ENCODE data around the gene IPMK. TPM values are rescaled to one million over a fixed set of nuclear protein-coding genes. Genes with fewer than 3 reads are reported as not detected.

Gene IPMK
- total and polyA plus RNA-seq, 2 of the 8 experiments (the other 6 are each of a cell fraction or from before 2014, with no cell fraction given) = 1.3 to 7.8 TPM

GRCh38 chr10:58219875-58220274, 47.8 kb downstream of the IPMK start:
- H2BK120ac ChIP-seq (replicated peaks; ENCODE audit: low read depth, low read length) = no peak overlapping the region

More at GRCh38 chr10:58219875-58220274, 47.8 kb downstream of the IPMK start:
- Histone ChIP-seq H3K79me1 (ENCODE audit: low read depth, low read length) (no peaks in the 10 kb centered on the region), H3K4me3 (ENCODE audit: extremely low read depth in 1 of 4, insufficient read depth in 2 of 4, low read depth in 3 of 4, low read length in 4 of 4) (no peak overlapping the region), H3K23me2 (ENCODE audit: low read depth, low read length) (no peaks in the 10 kb centered on the region), H2BK12ac (ENCODE audit: low read depth, low read length) (no peak overlapping the region), H3K36me3 (ENCODE audit: control insufficient read depth in 2 of 4, insufficient read depth in 4 of 4, low read length in 3 of 4) (no peaks in the 10 kb centered on the region), H3K79me2 (ENCODE audit: control insufficient read depth in 1 of 2, insufficient read depth in 2 of 2, low read length in 2 of 2) (no peaks in the 10 kb centered on the region), H4K91ac (replicated peaks; ENCODE audit: insufficient read length, low read length) (no peak overlapping the region), H2BK15ac (ENCODE audit: low read length) (no peak overlapping the region), H3K9me3 (ENCODE audit: insufficient read depth in 2 of 2, low read depth in 1 of 2, low read length in 1 of 2) (no peaks in the 10 kb centered on the region), H3K14ac (ENCODE audit: insufficient read length) (no peak overlapping the region), H3K27ac (ENCODE audit: low read depth, low read length) (no peak overlapping the region), H4K20me1 (replicated peaks in 1 of 2; ENCODE audit: control insufficient read depth in 1 of 2, insufficient read depth in 2 of 2, low read length in 2 of 2) (peaks cover 0 to 1% of the 10 kb centered on the region in 2 experiments), H3K27me3 (replicated peaks in 1 of 4; ENCODE audit: control insufficient read depth in 3 of 4, extremely low read depth in 1 of 4, insufficient read depth in 3 of 4, low read length in 3 of 4) (no peaks in the 10 kb centered on the region), H3K56ac (replicated peaks; ENCODE audit: insufficient read length, low read depth, low read length) (no peak overlapping the region), H4K5ac (ENCODE audit: insufficient read length, low read depth, low read length) (no peak overlapping the region), H3K18ac (ENCODE audit: extremely low read depth, low read length) (no peak overlapping the region), H3K9ac (replicated peaks in 1 of 4; ENCODE audit: extremely low read depth in 1 of 4, low read depth in 3 of 4, low read length in 3 of 4) (no peak overlapping the region), H4K8ac (ENCODE audit: extremely low read depth, insufficient read depth, low read length) (no peak overlapping the region), H3K23ac (ENCODE audit: insufficient read length) (no peak overlapping the region), H3K4ac (replicated peaks; ENCODE audit: insufficient read length, low read depth, low read length) (no peak overlapping the region), H2BK20ac (ENCODE audit: low read length) (no peak overlapping the region), H3K4me2 (ENCODE audit: insufficient read depth in 1 of 2, low read depth in 2 of 2, low read length in 2 of 2) (no peak overlapping the region), H3K4me1 (replicated peaks in 1 of 4; ENCODE audit: control insufficient read depth in 3 of 4, insufficient read depth in 4 of 4, low read length in 3 of 4) (no peaks in the 10 kb centered on the region), H2AFZ (ENCODE audit: low read length) (no peak overlapping the region), H2BK5ac (ENCODE audit: low read depth, low read length) (no peak overlapping the region), H2AK5ac (ENCODE audit: low read depth, low read length) (no peak overlapping the region)
- DNase-seq (ENCODE audit: low read depth in 1 of 2, low spot score in 2 of 2) = no peak
- no peak for FAIRE-seq
- TF ChIP-seq PHF8 (conservative IDR thresholded peaks at IDR 0.05; ENCODE audit: low read depth, low read length) (no peak), CHD1 (IDR thresholded peaks at IDR 0.05; ENCODE audit: low read depth, low read length) (no peak), NANOG (IDR thresholded peaks at IDR 0.05; ENCODE audit: insufficient read depth, low read depth, low read length, poor library complexity, severe bottlenecking) (no peak), EP300 (IDR thresholded peaks at IDR 0.05; ENCODE audit: borderline replicate concordance in 1 of 2, low read depth in 2 of 2, low read length in 2 of 2) (no peak), JUN (IDR thresholded peaks at IDR 0.05; ENCODE audit: low read depth, low read length) (no peak), GABPA (IDR thresholded peaks at IDR 0.05; ENCODE audit: borderline replicate concordance, insufficient read depth, low read length) (no peak), EGR1 (IDR thresholded peaks at IDR 0.05; ENCODE audit: borderline replicate concordance, low read depth, low read length) (no peak), KDM4A (IDR thresholded peaks at IDR 0.05; ENCODE audit: low read depth, low read length, severe bottlenecking) (no peak)
- ChIA-PET CTCF (ENCODE audit: partially characterized antibody) (no interaction called here), POLR2A (ENCODE audit: partially characterized antibody) (no interaction called here)

All from H1 (cell line).